HepG2 (cell line): Measurements from ENCODE around the gene TMCC2. TPM values are rescaled to one million over a fixed set of nuclear protein-coding genes. Genes with fewer than 3 reads are reported as not detected.

Source experiments
- BRCA1 ChIP-seq: sonication (generic); formaldehyde crosslinking; IDR thresholded peaks from 2 replicates; pipeline ENCODE4 v1.4.0; 2020; ENCODE audit warnings: missing genetic modification reagents
- CERS6 ChIP-seq: sonication (generic); formaldehyde crosslinking; IDR thresholded peaks from 2 replicates; pipeline ENCODE4 v1.5.0; 2020; ENCODE audit warnings: missing genetic modification reagents
- EZH2 ChIP-seq: conservative IDR thresholded peaks from 2 replicates; pipeline ENCODE4 v1.6.1; 2012; ENCODE audit warnings: mild to moderate bottlenecking, low read depth, low read length, moderate library complexity
- HNRNPL ChIP-seq: fragments of 200-400 bp; formaldehyde crosslinking; IDR thresholded peaks from 2 replicates; pipeline ENCODE4 v1.6.1; 2017; ENCODE audit warnings: mild to moderate bottlenecking, low read depth, low read length
- IRF9 ChIP-seq: sonication (generic); formaldehyde crosslinking; IDR thresholded peaks from 2 replicates; pipeline ENCODE4 v1.8.0; 2022; ENCODE audit warnings: missing genetic modification reagents, mild to moderate bottlenecking, borderline replicate concordance
- KDM4B ChIP-seq: sonication (generic); formaldehyde crosslinking; IDR thresholded peaks from 2 replicates; pipeline ENCODE4 v1.4.0; 2020; ENCODE audit warnings: missing genetic modification reagents
- MAZ ChIP-seq, 2 experiments: sonication (generic) in 1 of 2; formaldehyde crosslinking in 1 of 2; IDR thresholded peaks; 2 replicates each; pipeline versions ENCODE4 v1.5.0 to v1.6.1; 2012 to 2020; ENCODE audit warnings: low read depth in 2 of 2, mild to moderate bottlenecking in 2 of 2, borderline replicate concordance in 1 of 2, improper control_type of control experiment in 1 of 2, low read length in 1 of 2, missing genetic modification reagents in 1 of 2, moderate library complexity in 1 of 2
- NCOA1 ChIP-seq: sonication (generic); formaldehyde crosslinking; IDR thresholded peaks from 2 replicates; pipeline ENCODE4 v1.9.0; 2021; ENCODE audit warnings: missing genetic modification reagents
- NFYB ChIP-seq: sonication (generic); formaldehyde crosslinking; IDR thresholded peaks from 2 replicates; pipeline ENCODE4 v1.4.0; 2020; ENCODE audit warnings: missing genetic modification reagents
- NR2F6 ChIP-seq, 2 experiments: IDR thresholded peaks; 2 replicates each; pipeline ENCODE4 v1.6.1; 2016; ENCODE audit warnings: antibody characterized with exemption in 1 of 2, mild to moderate bottlenecking in 1 of 2
- POLR2AphosphoS2 ChIP-seq: IDR thresholded peaks from 2 replicates; pipeline ENCODE4 v1.6.1; 2011; ENCODE audit warnings: low read depth, low read length, improper control_type of control experiment
- RERE ChIP-seq: IDR thresholded peaks from 2 replicates; pipeline ENCODE4 v1.6.1; 2016; ENCODE audit warnings: low read depth, missing genetic modification reagents, missing compliant biosample characterization
- SKI ChIP-seq: fragments of 450-650 bp; IDR thresholded peaks from one replicate; pipeline ENCODE4 v1.6.1; 2018; ENCODE audit warnings: mild to moderate bottlenecking; ENCODE audit not compliant: partially characterized antibody
- SP4 ChIP-seq: sonication (generic); formaldehyde crosslinking; IDR thresholded peaks from 2 replicates; pipeline ENCODE4 v1.8.1; 2023; ENCODE audit warnings: mild to moderate bottlenecking, missing genetic modification reagents
- TBX2 ChIP-seq: sonication (generic); formaldehyde crosslinking; IDR thresholded peaks from 2 replicates; pipeline ENCODE4 v1.5.0; 2020; ENCODE audit warnings: missing genetic modification reagents, mild to moderate bottlenecking, borderline replicate concordance
- TGIF2 ChIP-seq: IDR thresholded peaks from 2 replicates; pipeline ENCODE4 v1.6.1; 2016; ENCODE audit warnings: control low read depth, missing compliant biosample characterization
- ZNF331 ChIP-seq: sonication (generic); formaldehyde crosslinking; IDR thresholded peaks from 2 replicates; pipeline ENCODE4 v1.4.0; 2020; ENCODE audit warnings: missing genetic modification reagents
- ZNF7 ChIP-seq: IDR thresholded peaks from 2 replicates; pipeline ENCODE4 v1.6.1; 2016; ENCODE audit warnings: missing biosample characterization, missing genetic modification reagents
- ZNF75D ChIP-seq: sonication (generic); formaldehyde crosslinking; IDR thresholded peaks from 2 replicates; pipeline ENCODE4 v1.8.1; 2023; ENCODE audit warnings: missing genetic modification reagents, mild to moderate bottlenecking, borderline replicate concordance
- ZNF770 ChIP-seq: sonication (generic); formaldehyde crosslinking; IDR thresholded peaks from 2 replicates; pipeline ENCODE4 v1.5.0; 2020; ENCODE audit warnings: mild to moderate bottlenecking, missing genetic modification reagents
- polyA plus RNA-seq, 8 experiments: library from polyadenylated mRNA; depleted of rRNA in 3 of 8; stranded (reverse) in 7 of 8; unstranded in 1 of 8; fragments of >200 nt; fragmentation: Illumina TruSeq in 4 of 8; extraction: Trizol in 4 of 8; gene quantifications; 2 replicates each; pipeline versions ENCODE4 v1.2.1 to v1.2.3, GENCODE V29; 2011 to 2016; ENCODE audit warnings: low read depth in 4 of 8, missing spikeins in 1 of 8, mixed read lengths in 1 of 8; ENCODE audit not compliant: insufficient read depth in 1 of 8
- total RNA-seq, 5 experiments: library from RNA; depleted of rRNA; stranded (reverse); fragments of >200 nt; fragmentation: Illumina TruSeq; extraction: Trizol; gene quantifications; 2 replicates each; pipeline ENCODE4 v1.2.3, GENCODE V29; 2016; ENCODE audit warnings: low read depth in 1 of 5

Gene TMCC2
- total and polyA plus RNA-seq, 2 of the 13 experiments (the other 11 are each of a cell fraction or from before 2014, with no cell fraction given): 0.12 to 0.24 TPM

- TF ChIP-seq SP4 (CRISPR knock-in tag) (peak; percentile 87), EZH2 (no peak), RERE (CRISPR knock-in tag) (no peak), NFYB (peak; percentile 91), IRF9 (no peak), KDM4B (CRISPR knock-in tag) (no peak), ZNF331 (CRISPR knock-in tag) (no peak), POLR2AphosphoS2 (no peak), CERS6 (no peak), SKI (no peak), NCOA1 (CRISPR knock-in tag) (no peak), TGIF2 (no peak), ZNF770 (CRISPR knock-in tag) (no peak), BRCA1 (CRISPR knock-in tag) (no peak), TBX2 (peak; percentile 82), NR2F6 (IDR thresholded peaks at IDR 0.05) (no peak), NR2F6 (CRISPR knock-in tag; IDR thresholded peaks at IDR 0.05) (no peak; the same call in 1 of the 2 replicates), ZNF7 (CRISPR knock-in tag) (no peak), ZNF75D (CRISPR knock-in tag) (no peak), HNRNPL (no peak), MAZ (IDR thresholded peaks at IDR 0.05; ENCODE audit: borderline replicate concordance, low read depth, low read length) (no peak), MAZ (CRISPR knock-in tag; IDR thresholded peaks at IDR 0.05; ENCODE audit: low read depth) (0 out of 2 replicates have a peak, but pooled peaks have one; percentile 43)
Measured at GRCh38 chr1:205321162-205321958, 93.6 kb downstream of the TMCC2 start, which contains the start of gene NUAK2 (continued).
